Neural cell (in vitro differentiated cells): ENCODE data around the gene KIF16B. TPM values are rescaled to one million over a fixed set of nuclear protein-coding genes. Genes with fewer than 3 reads are reported as not detected.

Source experiments
- H2AFZ ChIP-seq: fragments of 200-600, 300-800 bp; sonication (generic), shearing (Covaris generic); 2 replicates; pipeline ENCODE4 v1.6.0; 2014; ENCODE audit warnings: low read depth, mild to moderate bottlenecking, antibody characterized with exemption, low read length, moderate library complexity
- H3F3A ChIP-seq: fragments of 200-600 bp; shearing (Covaris generic); 2 replicates; pipeline ENCODE4 v1.6.1; 2016; ENCODE audit warnings: mild to moderate bottlenecking, moderate library complexity, mixed read lengths, antibody characterized with exemption, low read length; ENCODE audit not compliant: insufficient read depth, poor library complexity, severe bottlenecking
- H3K27ac ChIP-seq: fragments of 200-600, 300-800 bp; sonication (generic), shearing (Covaris generic); 2 replicates; pipeline ENCODE4 v1.5.1; 2014; ENCODE audit warnings: mild to moderate bottlenecking, low read length, moderate library complexity
- H3K27me3 ChIP-seq: fragments of 300-800, 200-600 bp; sonication (generic), shearing (Covaris generic); 2 replicates; pipeline ENCODE4 v1.6.0; 2014; ENCODE audit warnings: mild to moderate bottlenecking, low read depth, low read length, moderate library complexity; ENCODE audit not compliant: insufficient read depth
- H3K36me3 ChIP-seq: fragments of 300-800, 200-600 bp; sonication (generic), shearing (Covaris generic); 2 replicates; pipeline ENCODE4 v1.5.1; 2014; ENCODE audit warnings: mild to moderate bottlenecking, antibody characterized with exemption, low read length, moderate library complexity; ENCODE audit not compliant: insufficient read depth
- H3K4me2 ChIP-seq: fragments of 300-800, 200-600 bp; sonication (generic), shearing (Covaris generic); 2 replicates; pipeline ENCODE4 v1.6.0; 2014; ENCODE audit warnings: mild to moderate bottlenecking, low read length
- H3K4me3 ChIP-seq: fragments of 300-800, 200-600 bp; sonication (generic), shearing (Covaris generic); 2 replicates; pipeline ENCODE4 v1.5.1; 2014; ENCODE audit warnings: mild to moderate bottlenecking, low read length, moderate library complexity
- H3K79me2 ChIP-seq: fragments of 200-600 bp; shearing (Covaris generic); replicated peaks from 2 replicates; pipeline ENCODE4 v1.6.0; 2014; ENCODE audit warnings: mild to moderate bottlenecking, low read length, moderate library complexity; ENCODE audit not compliant: insufficient read depth
- H3K9ac ChIP-seq: fragments of 300-800, 200-600 bp; sonication (generic), shearing (Covaris generic); 2 replicates; pipeline ENCODE4 v1.6.1; 2016; ENCODE audit warnings: mild to moderate bottlenecking, low read length, mixed read lengths
- H3K9me2 ChIP-seq: fragments of 200-600 bp; shearing (Covaris generic); 2 replicates; pipeline ENCODE4 v1.6.1; 2016; ENCODE audit warnings: mild to moderate bottlenecking, low read length, mixed read lengths; ENCODE audit not compliant: insufficient read depth
- H3K9me3 ChIP-seq: fragments of 200-600, 300-800 bp; sonication (generic), shearing (Covaris generic); 2 replicates; pipeline ENCODE4 v1.6.1; 2016; ENCODE audit warnings: mild to moderate bottlenecking, mixed run types, low read length, moderate library complexity, mixed read lengths
- H4K20me1 ChIP-seq: fragments of 200-600 bp; shearing (Covaris generic); 2 replicates; pipeline ENCODE4 v1.6.1; 2016; ENCODE audit warnings: mild to moderate bottlenecking, mixed run types; ENCODE audit not compliant: insufficient read depth
- CTCF ChIP-seq: fragments of 450-650 bp; IDR thresholded peaks from 2 replicates; pipeline ENCODE4 v1.5.1; 2014; ENCODE audit warnings: antibody characterized with exemption, mild to moderate bottlenecking, moderate library complexity; ENCODE audit not compliant: poor library complexity, severe bottlenecking
- EP300 ChIP-seq: fragments of 450-650 bp; conservative IDR thresholded peaks from 2 replicates; pipeline ENCODE4 v1.6.1; 2014; ENCODE audit warnings: antibody characterized with exemption, mild to moderate bottlenecking, moderate library complexity; ENCODE audit not compliant: poor library complexity, severe bottlenecking
- EZH2 ChIP-seq: fragments of 200-600, 300-800 bp; shearing (Covaris generic), sonication (generic); IDR thresholded peaks from 2 replicates; pipeline ENCODE4 v1.6.1; 2014; ENCODE audit warnings: antibody characterized with exemption, low read length, borderline replicate concordance, mild to moderate bottlenecking; ENCODE audit not compliant: insufficient read depth, poor library complexity, severe bottlenecking
- MXI1 ChIP-seq: fragments of 450-650 bp; conservative IDR thresholded peaks from 2 replicates; pipeline ENCODE4 v1.6.1; 2014; ENCODE audit warnings: antibody characterized with exemption, mild to moderate bottlenecking; ENCODE audit not compliant: poor library complexity, severe bottlenecking
- POLR2AphosphoS5 ChIP-seq: IDR thresholded peaks from 2 replicates; pipeline ENCODE4 v1.6.1; 2012
- RAD21 ChIP-seq: fragments of 450-650 bp; conservative IDR thresholded peaks from 2 replicates; pipeline ENCODE4 v1.6.1; 2014; ENCODE audit warnings: antibody characterized with exemption, mild to moderate bottlenecking, moderate library complexity
- REST ChIP-seq: IDR thresholded peaks from 2 replicates; pipeline ENCODE4 v1.6.1; 2012; ENCODE audit warnings: borderline replicate concordance
- SMC3 ChIP-seq: fragments of 450-650 bp; conservative IDR thresholded peaks from 2 replicates; pipeline ENCODE4 v1.6.1; 2014; ENCODE audit warnings: antibody characterized with exemption, mild to moderate bottlenecking, moderate library complexity; ENCODE audit not compliant: poor library complexity
- TAF1 ChIP-seq: IDR thresholded peaks from 2 replicates; pipeline ENCODE4 v1.6.1; 2012; ENCODE audit warnings: low read depth
- polyA plus RNA-seq: library from polyadenylated mRNA; depleted of rRNA; stranded (reverse); fragments of >200 nt; gene quantifications from 2 replicates; pipeline ENCODE4 v1.2.3, GENCODE V29; 2014

Gene KIF16B
- polyA plus RNA-seq, 1 donor from 2014 or later: 3.8 TPM

GRCh38 chr20:16485401-16485800, 87.8 kb downstream of the KIF16B start:
- TF ChIP-seq SMC3: no peak
- no peak for TF ChIP-seq CTCF
- TF ChIP-seq POLR2AphosphoS5: no peak
- TF ChIP-seq REST: no peak
- TF ChIP-seq EZH2: no peak
- TF ChIP-seq MXI1: no peak
- no peak for TF ChIP-seq TAF1
- no peak for TF ChIP-seq RAD21
- no peak overlapping the region for H3K4me2 ChIP-seq
- H3K4me3 ChIP-seq: no peak overlapping the region
- no peak overlapping the region for H3K27ac ChIP-seq
- H3K9ac ChIP-seq: no peak overlapping the region
- no peaks in the 10 kb centered on the region for H3K27me3 ChIP-seq
- H3F3A ChIP-seq: no peaks in the 10 kb centered on the region
- no peaks in the 10 kb centered on the region for H3K9me2 ChIP-seq
- H4K20me1 ChIP-seq: no peaks in the 10 kb centered on the region
- H3K9me3 ChIP-seq: no peaks in the 10 kb centered on the region
- H2AFZ ChIP-seq: no peak overlapping the region
- no peaks in the 10 kb centered on the region for H3K36me3 ChIP-seq
- H3K79me2 ChIP-seq: no peaks in the 10 kb centered on the region

- Histone ChIP-seq H3K4me3 (no peak overlapping the region), H3K9me3 (no peaks in the 10 kb centered on the region), H3F3A (no peaks in the 10 kb centered on the region), H3K27me3 (no peaks in the 10 kb centered on the region), H3K79me2 (no peaks in the 10 kb centered on the region), H3K4me2 (no peak overlapping the region), H3K9ac (no peak overlapping the region), H3K27ac (no peak overlapping the region), H3K36me3 (no peaks in the 10 kb centered on the region), H4K20me1 (no peaks in the 10 kb centered on the region), H3K9me2 (no peaks in the 10 kb centered on the region), H2AFZ (no peak overlapping the region)
- TF ChIP-seq POLR2AphosphoS5 (no peak), RAD21 (no peak), REST (no peak), TAF1 (no peak), SMC3 (no peak), EZH2 (no peak), CTCF (no peak), EP300 (no peak)
Measured at GRCh38 chr20:16483024-16483423, 90.2 kb downstream of the KIF16B start.
